Endothelial cell of umbilical vein (primary cell): ENCODE measurements around the gene SAT2. TPM values are rescaled to one million over a fixed set of nuclear protein-coding genes. Genes with fewer than 3 reads are reported as not detected.

Experiments used
- BruUV-seq: library from RNA; stranded (reverse); fragments of 400-500 nt; replicated peaks from 2 replicates; lab custom pipeline; 2021; lab: Mats Ljungman, UMichigan
- CTCF ChIA-PET: fragments of 300-600, 350-600 bp; sonication (Branson Sonifier 250); formaldehyde crosslinking; loops from one replicate; lab custom pipeline; 2021; ENCODE audit warnings: antibody characterized with exemption, inconsistent platforms; lab: Charles Lee
- POLR2A ChIA-PET: fragments of 300-600, 350-600 bp; sonication (Branson Sonifier 250); formaldehyde crosslinking; loops from one replicate; lab custom pipeline; 2021; ENCODE audit warnings: antibody characterized with exemption, inconsistent platforms; lab: Charles Lee
- DNase-seq: peaks from one replicate; pipeline ENCODE4 v3.0.0-alpha.2; 2011; ENCODE audit warnings: low read depth, low spot score
- FAIRE-seq: peaks from 2 replicates; lab custom pipeline; 2011; peaks lifted over from hg19 to GRCh38; lab: Jason Lieb, UNC
- H2AFZ ChIP-seq: 2 replicates; pipeline ENCODE4 v1.6.0; 2012; ENCODE audit warnings: low read depth, low read length, control low read depth, inconsistent platforms
- H3K27ac ChIP-seq: 2 replicates; pipeline ENCODE4 v1.5.1; 2011; ENCODE audit warnings: low read depth, mild to moderate bottlenecking, control low read depth, low read length, moderate library complexity; ENCODE audit not compliant: insufficient read depth
- H3K27me3 ChIP-seq, 2 experiments: 2 replicates each; pipeline versions ENCODE4 v1.6.0 to v1.6.1; 2011; ENCODE audit warnings: low read length in 2 of 2, mixed read lengths in 1 of 2; ENCODE audit not compliant: control insufficient read depth in 2 of 2, insufficient read depth in 2 of 2
- H3K36me3 ChIP-seq, 2 experiments: 2 replicates in 1 of 2; 3 replicates in 1 of 2; pipeline ENCODE4 v1.5.1; 2011; ENCODE audit warnings: low read length in 2 of 2, mild to moderate bottlenecking in 1 of 2, moderate library complexity in 1 of 2; ENCODE audit not compliant: control insufficient read depth in 2 of 2, insufficient read depth in 2 of 2; ENCODE audit errors: extremely low read depth in 1 of 2
- H3K4me1 ChIP-seq: 3 replicates; pipeline ENCODE4 v1.5.1; 2011; ENCODE audit warnings: mild to moderate bottlenecking, low read length; ENCODE audit not compliant: control insufficient read depth, insufficient read depth; ENCODE audit errors: extremely low read depth
- H3K4me2 ChIP-seq: 2 replicates; pipeline ENCODE4 v1.6.1; 2011; ENCODE audit warnings: low read length, control low read depth, mixed read lengths; ENCODE audit not compliant: insufficient read depth
- H3K4me3 ChIP-seq, 3 experiments: fragments of 200-600 bp in 1 of 3; sonication (generic), shearing (Covaris generic) in 1 of 3; replicated peaks in 1 of 3; 2 replicates each; pipeline ENCODE4 v1.5.1; 2011 to 2016; ENCODE audit warnings: control low read depth in 3 of 3, low read length in 3 of 3, mild to moderate bottlenecking in 2 of 3, inconsistent platforms in 1 of 3, low read depth in 1 of 3, moderate library complexity in 1 of 3; ENCODE audit not compliant: insufficient read depth in 1 of 3
- H3K79me2 ChIP-seq: 2 replicates; pipeline ENCODE4 v1.6.0; 2012; ENCODE audit warnings: low read length, inconsistent platforms; ENCODE audit not compliant: control insufficient read depth, insufficient read depth
- H3K9ac ChIP-seq: replicated peaks from 2 replicates; pipeline ENCODE3; 2011; ENCODE audit warnings: low read length, control low read depth; ENCODE audit not compliant: insufficient read depth; ENCODE audit errors: extremely low read depth
- H3K9me1 ChIP-seq: replicated peaks from 3 replicates; pipeline ENCODE4 v1.6.0; 2011; ENCODE audit warnings: mild to moderate bottlenecking, low read length; ENCODE audit not compliant: control insufficient read depth, insufficient read depth; ENCODE audit errors: extremely low read depth
- H3K9me3 ChIP-seq: replicated peaks from 2 replicates; pipeline ENCODE4 v1.5.1; 2012; ENCODE audit warnings: low read length, inconsistent platforms; ENCODE audit not compliant: control insufficient read depth, insufficient read depth
- H4K20me1 ChIP-seq: replicated peaks from 2 replicates; pipeline ENCODE3; 2011; ENCODE audit warnings: mild to moderate bottlenecking, low read length; ENCODE audit not compliant: control insufficient read depth, insufficient read depth; ENCODE audit errors: extremely low read depth
- CTCF ChIP-seq, 2 donors: IDR thresholded peaks; 1 replicate in 1 of 2; 2 replicates in 1 of 2; pipeline ENCODE4 v1.5.1; 2011; ENCODE audit warnings: low read length in 2 of 2, mild to moderate bottlenecking in 2 of 2, moderate library complexity in 2 of 2, control low read depth in 1 of 2, inconsistent platforms in 1 of 2, low read depth in 1 of 2; ENCODE audit not compliant: insufficient read depth in 1 of 2; ENCODE audit errors: extremely low read depth in 1 of 2
- EZH2 ChIP-seq: IDR thresholded peaks from 2 replicates; pipeline ENCODE4 v1.6.1; 2012; ENCODE audit warnings: borderline replicate concordance, low read depth, mild to moderate bottlenecking, moderate library complexity, low read length, inconsistent platforms; ENCODE audit not compliant: severe bottlenecking
- FOS ChIP-seq: IDR thresholded peaks from 2 replicates; pipeline ENCODE4 v1.6.1; 2011; ENCODE audit warnings: mild to moderate bottlenecking, low read length, moderate library complexity, borderline replicate concordance; ENCODE audit not compliant: insufficient read depth
- GATA2 ChIP-seq: IDR thresholded peaks from 2 replicates; pipeline ENCODE4 v1.7.0; 2011; ENCODE audit warnings: low read depth, mild to moderate bottlenecking, moderate library complexity, mixed read lengths, low read length; ENCODE audit not compliant: insufficient read length, insufficient read depth
- JUN ChIP-seq: IDR thresholded peaks from 2 replicates; pipeline ENCODE4 v1.6.1; 2011; ENCODE audit warnings: borderline replicate concordance, low read depth; ENCODE audit not compliant: insufficient read length, insufficient read depth
- MAX ChIP-seq: IDR thresholded peaks from 2 replicates; pipeline ENCODE4 v1.6.1; 2011; ENCODE audit not compliant: insufficient read depth, insufficient read length
- MYC ChIP-seq: IDR thresholded peaks from one replicate; pipeline ENCODE4 v1.6.1; 2011; ENCODE audit warnings: mild to moderate bottlenecking, low read depth, low read length
- POLR2A ChIP-seq: IDR thresholded peaks from 2 replicates; pipeline ENCODE4 v1.6.1; 2012; ENCODE audit warnings: low read depth, mild to moderate bottlenecking, control low read depth, low read length
- POLR2AphosphoS5 ChIP-seq: IDR thresholded peaks from 2 replicates; pipeline ENCODE4 v1.6.1; 2012; ENCODE audit warnings: low read depth, mild to moderate bottlenecking, control low read depth, low read length, moderate library complexity; ENCODE audit not compliant: insufficient read depth
- dilution Hi-C: fragments of 300-500 bp; cut with MboI; formaldehyde crosslinking; loops from one replicate; pipeline ENCODE4 v1.15.0; 2019; ENCODE audit warnings: low sequenced_read_pairs; ENCODE audit not compliant: extremely low pct_ligation_motif_present
- intact Hi-C: fragments of 100-400 bp; cut with micrococcal nuclease; formaldehyde crosslinking; loops from one replicate; pipeline ENCODE4 v1.10.0; 2022
- polyA plus RNA-seq, 4 experiments: library from polyadenylated mRNA; depleted of rRNA in 3 of 4; stranded (reverse) in 3 of 4; unstranded in 1 of 4; fragments of >200 nt; gene quantifications; 2 replicates each; pipeline versions ENCODE4 v1.2.1 to v1.2.3, GENCODE V29; 2011 to 2012; ENCODE audit warnings: missing spikeins in 1 of 4
- total RNA-seq: library from RNA; stranded (reverse); gene quantifications from 2 replicates; pipeline ENCODE4 v1.2.3, GENCODE V29; 2021

The SAT2 gene
- total and polyA plus RNA-seq, 2 donors (not counting 3 experiments of a cell fraction or from before 2014, with no cell fraction given) = 38.0 to 51.8 TPM

GRCh38 chr17:7620835-7621234 is 6.8 kb downstream of the SAT2 start:
- Histone ChIP-seq H3K9me3 (no peaks in the 10 kb centered on the region), H3K4me2 (no peak overlapping the region), H4K20me1 (no peaks in the 10 kb centered on the region), H3K9ac (no peak overlapping the region), H3K9me1 (no peaks in the 10 kb centered on the region), H3K4me1 (no peaks in the 10 kb centered on the region), H3K27me3 (no peaks in the 10 kb centered on the region), H3K36me3 (no peaks in the 10 kb centered on the region), H3K79me2 (no peaks in the 10 kb centered on the region), H3K4me3 (no peak overlapping the region), H2AFZ (no peak overlapping the region), H3K27ac (no peak overlapping the region)
- no peak for TF ChIP-seq JUN
- no peak for TF ChIP-seq CTCF (IDR thresholded peaks at IDR 0.05; ENCODE audit: extremely low read depth in 1 of 2, insufficient read depth in 1 of 2, low read depth in 1 of 2, low read length in 2 of 2)
- no peak for TF ChIP-seq MYC
- no peak for TF ChIP-seq POLR2AphosphoS5
- TF ChIP-seq FOS = no peak
- no peak for TF ChIP-seq EZH2
- no peak for TF ChIP-seq GATA2
- TF ChIP-seq MAX = no peak
- TF ChIP-seq POLR2A = no peak
- ChIA-PET CTCF (no interaction called here), POLR2A (no interaction called here)
- FAIRE-seq (no peak), DNase-seq (no peak)
- no TSS peak for BruUV-seq
- intact Hi-C loops (no loop called here), dilution Hi-C loops (no loop called here)
